Bronchial smooth muscle cell (primary cell): ENCODE results near the gene NUDT19. TPM values are rescaled to one million over a fixed set of nuclear protein-coding genes. Genes with fewer than 3 reads are reported as not detected.

Source experiments
- total RNA-seq: library from RNA; depleted of rRNA; stranded (reverse); fragments of >200 nt; gene quantifications from 2 replicates; pipeline ENCODE4 v1.2.1, GENCODE V29; 2014

NUDT19 gene
- 2.0 and 3.6 TPM in 2 replicates for total RNA-seq

GRCh38 chr19:32691291-32691951 lies at the start of gene NUDT19:
Gene NUDT19, plus strand, starts transcription at chr19:32691821. Its CDS starts 140 bp downstream, at chr19:32691961.

GRCh38 chr19:32674931-32675719 lies 16.5 kb upstream of the NUDT19 start, which contains the start of gene ANKRD27:
Gene ANKRD27, minus strand, starts transcription at chr19:32675180. Its CDS starts 16,165 bp downstream, at chr19:32659015.

GRCh38 chr19:32675720-32676185 lies 15.9 kb upstream of the NUDT19 start, which contains the start of gene RGS9BP:
Gene RGS9BP, plus strand, starts transcription at chr19:32675848. Its CDS starts 416 bp downstream, at chr19:32676264.

GRCh38 chr19:32719611-32720059 lies 28.0 kb downstream of the NUDT19 start, which contains the start of gene TDRD12:
Gene TDRD12, plus strand, starts transcription at chr19:32719767. Its CDS starts 306 bp downstream, at chr19:32720073.

Other genes starting within 250 kb of the NUDT19 start
- 96.3 and 112 TPM in 2 replicates for gene PDCD5, start 110.6 kb upstream of the NUDT19 start, total RNA-seq
- 19.9 and 24.6 TPM in 2 replicates for gene ANKRD27, start 16.6 kb upstream of the NUDT19 start, total RNA-seq
- gene RGS9BP, start 16.0 kb upstream of the NUDT19 start, total RNA-seq: 0.32 and 0.34 TPM in 2 replicates
- gene TDRD12, start 27.9 kb downstream of the NUDT19 start, total RNA-seq: 0.17 and 0.32 TPM in 2 replicates
- gene SLC7A9, start 177.9 kb downstream of the NUDT19 start, total RNA-seq: 0.26 TPM in 1 of 2 replicates, not detected in the other